ENCODE results near the gene CYSLTR2. TPM values are rescaled to one million over a fixed set of nuclear protein-coding genes. Genes with fewer than 3 reads are reported as not detected.
"Not testable (repeated sequence)": the region's sequence is repeated elsewhere in the genome, so short reads cannot be mapped to it uniquely, and the experiment has no call there.

CYSLTR2 gene
- total RNA-seq, 2 experiments from 2014 or later = 1.3 to 1.7 TPM

DNA sequence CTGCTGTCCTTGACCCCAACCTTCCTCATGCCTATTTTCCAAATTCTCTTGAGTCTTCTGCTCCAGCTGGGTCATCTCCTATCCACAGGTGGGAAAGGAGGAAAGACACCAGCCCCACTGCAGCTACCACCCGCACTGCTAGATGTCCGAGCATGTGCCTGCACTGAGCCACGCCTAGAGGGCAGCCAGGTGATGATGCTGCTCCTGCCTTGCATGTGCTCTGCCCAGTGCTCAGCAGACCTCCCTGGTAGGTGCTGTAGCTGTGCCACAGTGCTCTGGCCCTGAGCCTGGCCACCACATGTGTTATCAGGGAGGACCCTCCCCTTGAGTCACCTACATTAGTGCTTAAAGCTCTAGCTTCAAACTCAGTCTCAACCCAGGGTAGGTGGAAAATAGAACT, 6.9 kb upstream of the CYSLTR2 start:
- H3K9me3 Mint-ChIP-seq = no peaks in the 10 kb centered on the region
- H3K27ac Mint-ChIP-seq = no peak overlapping the region
- no peaks in the 10 kb centered on the region for H3K27me3 Mint-ChIP-seq (ENCODE audit: low read depth)
- CTCF ChIA-PET = no interaction called here
- no peak for DNase-seq
- H3K4me1 Mint-ChIP-seq (ENCODE audit: low read depth) = no peaks in the 10 kb centered on the region
- no peak overlapping the region for H3K4me3 Mint-ChIP-seq
- intact Hi-C loops (cut with micrococcal nuclease) = no loop called here
- H3K36me3 Mint-ChIP-seq (ENCODE audit: low read depth) = no peaks in the 10 kb centered on the region

DNA sequence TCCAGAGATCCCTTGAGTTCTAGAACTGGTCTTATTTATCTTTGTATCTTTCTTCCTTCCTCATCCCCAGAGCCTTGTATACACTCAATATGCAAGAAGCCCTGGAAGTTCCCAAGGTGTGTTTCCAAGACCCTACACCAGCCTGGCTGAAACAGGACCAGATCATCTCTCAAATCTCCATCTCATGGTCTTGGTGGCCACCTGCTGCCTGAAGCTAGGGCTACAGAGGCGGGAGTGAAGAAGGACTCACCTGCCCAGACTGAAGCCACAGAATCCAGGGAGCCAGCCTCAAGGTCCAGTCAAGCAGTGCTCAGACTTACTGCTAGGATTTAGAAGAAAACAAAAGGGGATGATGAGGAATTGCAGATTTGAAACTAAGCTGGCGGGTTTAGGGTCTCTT, 6.1 kb upstream of the CYSLTR2 start:
- Mint-ChIP-seq H3K9me3 (no peaks in the 10 kb centered on the region), H3K36me3 (ENCODE audit: low read depth) (no peaks in the 10 kb centered on the region), H3K27ac (no peak overlapping the region), H3K4me3 (no peak overlapping the region), H3K27me3 (ENCODE audit: low read depth) (no peaks in the 10 kb centered on the region), H3K4me1 (ENCODE audit: low read depth) (peaks cover under 1% of the 10 kb centered on the region)
- intact Hi-C loops (cut with micrococcal nuclease) = no loop called here
- peak; percentile 22 for DNase-seq
- CTCF ChIA-PET = interaction anchor here (1.9 kb wide), 1 partner anchor 68 kb away, joined by 6 read pairs; no protein-coding TSS in a partner anchor

DNA sequence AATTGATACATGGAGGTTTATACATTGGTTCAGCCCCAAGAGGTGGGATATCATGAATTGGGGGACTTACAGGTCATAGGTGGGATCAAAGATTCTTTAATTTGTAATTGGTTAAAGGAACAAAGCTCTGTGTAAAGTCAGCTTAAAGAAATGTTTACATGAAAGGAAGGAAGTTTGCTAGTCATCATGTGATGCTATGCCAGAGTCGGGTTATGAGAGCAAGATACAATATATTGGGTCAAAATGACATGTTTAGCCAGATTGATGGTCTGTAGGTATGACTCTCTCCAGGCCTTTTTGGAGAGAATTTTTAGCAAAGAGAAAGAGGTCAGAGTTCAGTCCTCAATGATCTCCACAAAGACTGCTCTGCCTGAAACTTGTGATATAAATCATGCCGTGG, 5.3 kb upstream of the CYSLTR2 start:
- Mint-ChIP-seq H3K4me1 (ENCODE audit: low read depth) (peaks cover 9% of the 10 kb centered on the region), H3K36me3 (ENCODE audit: low read depth) (no peaks in the 10 kb centered on the region), H3K27ac (no peak overlapping the region), H3K4me3 (no peak overlapping the region), H3K9me3 (no peaks in the 10 kb centered on the region), H3K27me3 (ENCODE audit: low read depth) (no peaks in the 10 kb centered on the region)
- DNase-seq = no peak
- intact Hi-C loops (cut with micrococcal nuclease) = no loop called here
- CTCF ChIA-PET = interaction anchor here (1.9 kb wide), 1 partner anchor 69 kb away, joined by 6 read pairs; no protein-coding TSS in a partner anchor

GRCh38 chr13:48652851-48653471, 768 bp upstream of the CYSLTR2 start:
- DNase-seq = no peak
- CTCF ChIA-PET = interaction anchor here (0.7 to 1.5 kb wide), 2 partner anchors 115 to 116 kb away, joined by 3 read pairs; no protein-coding TSS in a partner anchor
- Mint-ChIP-seq H3K9me3 (no peaks in the 10 kb centered on the region), H3K27me3 (ENCODE audit: low read depth) (no peaks in the 10 kb centered on the region), H3K27ac (peak overlapping the region; percentile 82), H3K36me3 (ENCODE audit: low read depth) (no peaks in the 10 kb centered on the region), H3K4me1 (ENCODE audit: low read depth) (peaks cover 29% of the 10 kb centered on the region), H3K4me3 (peak overlapping the region; percentile 75)
- intact Hi-C loops (cut with micrococcal nuclease) = loop anchor here (1.0 to 5.0 kb wide), 11 partner anchors 58 to 1856 kb away; partner anchors contain the start of genes CDADC1, ESD and RCBTB2

DNA sequence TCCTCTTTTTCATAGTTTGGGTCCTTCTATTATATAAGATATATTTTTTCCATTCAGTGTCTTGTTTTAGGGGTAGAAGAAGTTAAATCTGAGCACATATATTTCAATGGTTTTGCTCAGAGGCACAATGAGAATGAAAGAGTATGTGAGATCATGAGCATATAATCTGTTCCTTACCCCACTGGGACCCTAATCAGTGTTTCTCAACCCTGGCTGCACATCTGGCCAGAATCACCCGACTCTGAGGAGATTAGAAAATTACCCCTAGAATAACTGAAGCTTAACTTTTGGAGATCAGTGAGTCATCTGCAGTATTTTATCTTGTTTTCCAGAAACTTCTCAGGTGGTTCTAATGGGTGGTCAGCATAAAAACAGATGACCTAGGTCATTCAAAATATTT, 782 bp downstream of the CYSLTR2 start:
- Mint-ChIP-seq H3K9me3 (no peaks in the 10 kb centered on the region), H3K36me3 (ENCODE audit: low read depth) (no peaks in the 10 kb centered on the region), H3K4me3 (no peak overlapping the region), H3K27ac (no peak overlapping the region), H3K27me3 (ENCODE audit: low read depth) (no peaks in the 10 kb centered on the region), H3K4me1 (ENCODE audit: low read depth) (peaks cover 32% of the 10 kb centered on the region)
- intact Hi-C loops (cut with micrococcal nuclease) = loop anchor here (5.0 kb wide), 5 partner anchors 122 to 1857 kb away; partner anchors contain the start of genes CDADC1, ESD and RCBTB2
- CTCF ChIA-PET = interaction anchor here (1.7 kb wide), 1 partner anchor 115 kb away, joined by 4 read pairs; no protein-coding TSS in a partner anchor
- DNase-seq = no peak

- intact Hi-C loops (cut with micrococcal nuclease) = no loop called here
- DNase-seq = no peak
- H3K4me3 Mint-ChIP-seq = no peak overlapping the region
- no peak overlapping the region for H3K27ac Mint-ChIP-seq
- CTCF ChIA-PET = interaction anchor here (0.8 to 1.7 kb wide), 2 partner anchors 114 to 560 kb away, joined by 3 to 4 read pairs; partner anchors contain the start of gene MED4
- H3K36me3 Mint-ChIP-seq (ENCODE audit: low read depth) = no peaks in the 10 kb centered on the region
- H3K9me3 Mint-ChIP-seq = no peaks in the 10 kb centered on the region
- peaks cover 37% of the 10 kb centered on the region for H3K4me1 Mint-ChIP-seq (ENCODE audit: low read depth)
- no peaks in the 10 kb centered on the region for H3K27me3 Mint-ChIP-seq (ENCODE audit: low read depth)
These were observed 1.6 kb downstream of the CYSLTR2 start for GRCh38 chr13:48655291-48655690.

- CTCF ChIA-PET = interaction anchor here (0.7 kb wide), 1 partner anchor 110 kb away, joined by 3 read pairs; no protein-coding TSS in a partner anchor
- intact Hi-C loops (cut with micrococcal nuclease) = no loop called here
- no peak for DNase-seq
- no peak overlapping the region for H3K4me3 Mint-ChIP-seq
- H3K27ac Mint-ChIP-seq = no peak overlapping the region
- H3K27me3 Mint-ChIP-seq (ENCODE audit: low read depth) = no peaks in the 10 kb centered on the region
- peaks cover 43% of the 10 kb centered on the region for H3K4me1 Mint-ChIP-seq (ENCODE audit: low read depth)
- no peaks in the 10 kb centered on the region for H3K9me3 Mint-ChIP-seq
- no peaks in the 10 kb centered on the region for H3K36me3 Mint-ChIP-seq (ENCODE audit: low read depth)
These were observed 2.9 kb downstream of the CYSLTR2 start for GRCh38 chr13:48656608-48657007.

DNA sequence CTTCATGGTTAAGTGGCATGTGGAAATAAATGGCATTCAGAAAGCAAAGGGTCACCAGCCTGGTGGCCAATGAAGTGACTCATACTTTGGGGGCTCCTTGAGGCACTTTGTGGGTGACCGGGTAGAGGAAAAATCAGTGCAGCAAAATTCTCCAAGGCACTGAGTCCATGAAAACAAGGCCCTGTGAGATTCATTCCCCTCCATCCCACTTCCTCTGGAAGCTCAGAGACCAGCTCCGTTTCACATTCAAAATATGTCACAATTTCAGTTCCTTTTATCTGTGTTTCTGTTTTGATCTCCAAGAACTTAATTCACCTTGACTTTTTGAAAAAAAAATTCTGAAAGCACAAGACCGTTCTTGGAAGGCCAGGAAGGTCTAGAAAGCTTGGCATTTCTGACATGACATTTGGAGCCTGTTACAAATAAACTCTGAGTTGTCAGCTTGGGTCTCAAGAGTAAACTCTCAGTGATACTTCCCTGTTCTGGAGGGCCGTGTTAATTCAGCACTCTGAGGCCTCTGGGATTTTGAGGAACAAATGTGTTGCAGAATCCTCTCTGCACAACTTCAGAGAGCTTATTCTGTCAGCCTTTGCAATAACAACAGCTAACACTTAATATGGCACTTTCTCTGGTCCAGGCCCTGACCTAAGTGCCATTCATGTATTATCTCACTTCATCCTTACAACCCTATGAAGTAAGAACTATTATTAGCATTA, 6.8 kb downstream of the CYSLTR2 start:
- no peaks in the 10 kb centered on the region for H3K27me3 Mint-ChIP-seq (ENCODE audit: low read depth)
- peaks cover 17% of the 10 kb centered on the region for H3K4me1 Mint-ChIP-seq (ENCODE audit: low read depth)
- H3K4me3 Mint-ChIP-seq = no peak overlapping the region
- H3K9me3 Mint-ChIP-seq = peaks cover 13% of the 10 kb centered on the region
- no peak overlapping the region for H3K27ac Mint-ChIP-seq
- intact Hi-C loops (cut with micrococcal nuclease) = no loop called here
- H3K36me3 Mint-ChIP-seq (ENCODE audit: low read depth) = peaks cover 4% of the 10 kb centered on the region
- DNase-seq = no peak
- CTCF ChIA-PET = interaction anchor here (0.6 to 1.1 kb wide), 3 partner anchors 11 to 729 kb away, joined by 3 to 5 read pairs (median 4); no protein-coding TSS in a partner anchor

- Mint-ChIP-seq H3K27me3 (ENCODE audit: low read depth) (no peaks in the 10 kb centered on the region), H3K9me3 (peaks cover 19% of the 10 kb centered on the region), H3K27ac (no peak overlapping the region), H3K4me3 (no peak overlapping the region), H3K4me1 (ENCODE audit: low read depth) (peaks cover 16% of the 10 kb centered on the region), H3K36me3 (ENCODE audit: low read depth) (peaks cover 9% of the 10 kb centered on the region)
- CTCF ChIA-PET = interaction anchor here (0.6 to 1.1 kb wide), 2 partner anchors 10 to 729 kb away, joined by 3 to 5 read pairs; no protein-coding TSS in a partner anchor
- intact Hi-C loops (cut with micrococcal nuclease) = no loop called here
- DNase-seq = no peak
These were observed 7.4 kb downstream of the CYSLTR2 start for GRCh38 chr13:48661107-48661506.

DNA sequence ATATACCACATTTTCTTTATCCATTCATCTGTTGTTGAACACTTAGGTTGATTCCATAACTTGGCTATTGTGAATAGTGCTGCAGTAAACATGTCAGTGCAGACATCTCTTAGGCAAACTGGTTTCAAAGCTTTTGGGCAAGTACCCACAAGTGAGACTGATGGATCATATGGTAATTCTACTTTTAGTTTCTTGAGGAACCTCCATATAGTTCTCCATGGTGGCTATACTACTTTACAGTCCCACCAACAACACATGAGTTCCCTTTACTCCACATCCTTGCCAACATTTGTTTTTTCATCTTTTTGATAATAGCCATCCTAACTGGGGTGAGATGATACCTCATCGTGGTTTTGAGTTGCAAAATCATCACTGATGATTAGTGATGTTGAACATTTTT, 8.5 kb downstream of the CYSLTR2 start:
- H3K4me3 Mint-ChIP-seq = no peak overlapping the region
- peaks cover 16% of the 10 kb centered on the region for H3K36me3 Mint-ChIP-seq (ENCODE audit: low read depth)
- no peaks in the 10 kb centered on the region for H3K27me3 Mint-ChIP-seq (ENCODE audit: low read depth)
- intact Hi-C loops (cut with micrococcal nuclease) = no loop called here
- CTCF ChIA-PET = no interaction called here
- peaks cover 14% of the 10 kb centered on the region for H3K4me1 Mint-ChIP-seq (ENCODE audit: low read depth)
- H3K9me3 Mint-ChIP-seq = peaks cover 29% of the 10 kb centered on the region
- no peak for DNase-seq
- H3K27ac Mint-ChIP-seq = no peak overlapping the region

- Mint-ChIP-seq H3K27me3 (ENCODE audit: low read depth) (no peaks in the 10 kb centered on the region), H3K4me3 (no peak overlapping the region), H3K36me3 (ENCODE audit: low read depth) (peaks cover 34% of the 10 kb centered on the region), H3K27ac (no peak overlapping the region), H3K4me1 (ENCODE audit: low read depth) (no peaks in the 10 kb centered on the region), H3K9me3 (peaks cover 58% of the 10 kb centered on the region)
- CTCF ChIA-PET = no interaction called here
- intact Hi-C loops (cut with micrococcal nuclease) = no loop called here
- no peak for DNase-seq
These were observed 13.4 kb downstream of the CYSLTR2 start for GRCh38 chr13:48667136-48667535.

GRCh38 chr13:48671421-48671820, 17.7 kb downstream of the CYSLTR2 start:
- CTCF ChIA-PET = interaction anchor here (0.6 to 1.0 kb wide), 2 partner anchors 11 to 36 kb away, joined by 3 to 5 read pairs; no protein-coding TSS in a partner anchor
- H3K4me3 Mint-ChIP-seq; H3K27me3 Mint-ChIP-seq (ENCODE audit: low read depth); DNase-seq; H3K27ac Mint-ChIP-seq; H3K4me1 Mint-ChIP-seq (ENCODE audit: low read depth); intact Hi-C loops (cut with micrococcal nuclease): not testable (repeated sequence)
- peaks cover 37% of the 10 kb centered on the region for H3K9me3 Mint-ChIP-seq
- peaks cover 25% of the 10 kb centered on the region for H3K36me3 Mint-ChIP-seq (ENCODE audit: low read depth)

All from activated naive CD4-positive, alpha-beta T cell treated with anti-CD3 and anti-CD28 coated beads for 36 hours (primary cell).